Fibroblast of lung (primary cell): ENCODE measurements around the gene WDR35. TPM values are rescaled to one million over a fixed set of nuclear protein-coding genes. Genes with fewer than 3 reads are reported as not detected.

Source experiments
- DNase-seq, 2 donors: peaks; one replicate each; pipeline versions ENCODE4 v3.0.0 to v3.0.0-alpha.2; 2010; ENCODE audit warnings: low read depth in 2 of 2
- H2AFZ ChIP-seq: 2 replicates; pipeline ENCODE4 v1.5.1; 2012; ENCODE audit warnings: low read length, control low read depth, inconsistent platforms
- H3K27ac ChIP-seq: 2 replicates; pipeline ENCODE4 v1.5.1; 2011; ENCODE audit warnings: low read length, control low read depth; ENCODE audit not compliant: insufficient read depth
- H3K27me3 ChIP-seq: 2 replicates; pipeline ENCODE4 v1.5.1; 2011; ENCODE audit warnings: mild to moderate bottlenecking, low read length; ENCODE audit not compliant: control insufficient read depth, insufficient read depth
- H3K36me3 ChIP-seq: 2 replicates; pipeline ENCODE4 v1.5.1; 2011; ENCODE audit warnings: low read length; ENCODE audit not compliant: control insufficient read depth, insufficient read depth
- H3K4me1 ChIP-seq: 2 replicates; pipeline ENCODE4 v1.5.1; 2011; ENCODE audit warnings: low read length; ENCODE audit not compliant: control insufficient read depth, insufficient read depth; ENCODE audit errors: extremely low read depth
- H3K4me2 ChIP-seq: 2 replicates; pipeline ENCODE4 v1.5.1; 2011; ENCODE audit warnings: low read length, control low read depth; ENCODE audit not compliant: insufficient read depth; ENCODE audit errors: extremely low read depth
- H3K4me3 ChIP-seq, 4 experiments: fragments of 200-600 bp in 1 of 4; sonication (generic) in 1 of 4; replicated peaks in 1 of 4; 2 replicates each; pipeline ENCODE4 v1.5.1; 2011 to 2016; ENCODE audit warnings: low read length in 4 of 4, low read depth in 3 of 4, mild to moderate bottlenecking in 3 of 4, control low read depth in 2 of 4, inconsistent platforms in 1 of 4, mixed read lengths in 1 of 4; ENCODE audit not compliant: insufficient read depth in 1 of 4; ENCODE audit errors: control extremely low read depth in 1 of 4
- H3K79me2 ChIP-seq: 2 replicates; pipeline ENCODE4 v1.5.1; 2012; ENCODE audit warnings: mild to moderate bottlenecking, low read length, inconsistent platforms; ENCODE audit not compliant: control insufficient read depth, insufficient read depth
- H3K9ac ChIP-seq: 2 replicates; pipeline ENCODE4 v1.5.1; 2011; ENCODE audit warnings: mild to moderate bottlenecking, low read length, control low read depth; ENCODE audit not compliant: insufficient read depth
- H3K9me3 ChIP-seq: 2 replicates; pipeline ENCODE4 v1.5.1; 2012; ENCODE audit warnings: low read depth, low read length; ENCODE audit not compliant: control insufficient read depth, insufficient read depth
- H4K20me1 ChIP-seq: 2 replicates; pipeline ENCODE4 v1.5.1; 2011; ENCODE audit warnings: low read length; ENCODE audit not compliant: control insufficient read depth, insufficient read depth; ENCODE audit errors: extremely low read depth
- CTCF ChIP-seq, 2 donors: IDR thresholded peaks in 1 of 2; conservative IDR thresholded peaks in 1 of 2; 1 replicate in 1 of 2; 2 replicates in 1 of 2; pipeline ENCODE4 v1.5.1; 2011 to 2012; ENCODE audit warnings: low read length in 2 of 2, control low read depth in 1 of 2, inconsistent platforms in 1 of 2, low read depth in 1 of 2, mild to moderate bottlenecking in 1 of 2
- EZH2 ChIP-seq: IDR thresholded peaks from 2 replicates; pipeline ENCODE4 v1.5.1; 2012; ENCODE audit warnings: low read length, control low read depth, mild to moderate bottlenecking; ENCODE audit errors: missing control alignments
- polyA plus RNA-seq, 2 donors: library from polyadenylated mRNA; depleted of rRNA in 1 of 2; stranded (reverse) in 1 of 2; unstranded in 1 of 2; fragments of >200 nt; gene quantifications; 2 replicates each; pipeline ENCODE4 v1.2.1, GENCODE V29; 2011 to 2012; ENCODE audit warnings: missing spikeins in 1 of 2
- total RNA-seq: library from RNA; depleted of rRNA; stranded (reverse); fragments of >200 nt; gene quantifications from 2 replicates; pipeline ENCODE4 v1.2.1, GENCODE V29; 2014

The WDR35 gene
- total and polyA plus RNA-seq, 2 donors (not counting 1 experiment from before 2014, with no cell fraction given): 8.3 to 11.6 TPM

- Histone ChIP-seq H3K4me1 (no peaks in the 10 kb centered on the region), H3K27ac (peak overlapping the region; percentile 87), H2AFZ (peak overlapping the region; percentile 96), H3K27me3 (no peaks in the 10 kb centered on the region), H4K20me1 (no peaks in the 10 kb centered on the region), H3K4me3 (peak overlapping the region; percentile 82 to 90 (median 87)), H3K79me2 (no peaks in the 10 kb centered on the region), H3K36me3 (no peaks in the 10 kb centered on the region), H3K4me2 (peak overlapping the region; percentile 93), H3K9ac (peak overlapping the region; percentile 81), H3K9me3 (no peaks in the 10 kb centered on the region)
- TF ChIP-seq CTCF (conservative IDR thresholded peaks at IDR 0.05 in 1 of 2, IDR thresholded peaks at IDR 0.05 in 1 of 2; ENCODE audit: low read depth in 1 of 2, low read length in 2 of 2) (no peak), EZH2 (no peak)
- peak in 1 of 2 donors; percentile 4 for DNase-seq
These were observed 467 bp upstream of the WDR35 start for GRCh38 chr2:19990416-19990728.

- Histone ChIP-seq H3K79me2 (peaks cover 2% of the 10 kb centered on the region), H3K27me3 (no peaks in the 10 kb centered on the region), H3K9ac (peak overlapping the region; percentile 81), H3K27ac (peak overlapping the region; percentile 87), H3K9me3 (no peaks in the 10 kb centered on the region), H4K20me1 (no peaks in the 10 kb centered on the region), H2AFZ (peak overlapping the region; percentile 93), H3K4me1 (no peaks in the 10 kb centered on the region), H3K36me3 (peaks cover 2% of the 10 kb centered on the region), H3K4me2 (peak overlapping the region; percentile 93), H3K4me3 (peak overlapping the region; percentile 82 to 90 (median 87))
- TF ChIP-seq EZH2 (no peak), CTCF (conservative IDR thresholded peaks at IDR 0.05 in 1 of 2, IDR thresholded peaks at IDR 0.05 in 1 of 2; ENCODE audit: low read depth in 1 of 2, low read length in 2 of 2) (no peak)
- DNase-seq: no peak
These were observed 601 bp downstream of the WDR35 start for GRCh38 chr2:19989342-19989666.

GRCh38 chr2:19988600-19988999 lies 1.3 kb downstream of the WDR35 start:
- Histone ChIP-seq H3K27me3 (no peaks in the 10 kb centered on the region), H3K4me1 (no peaks in the 10 kb centered on the region), H3K4me2 (peak overlapping the region; percentile 93), H3K9me3 (no peaks in the 10 kb centered on the region), H3K27ac (no peak overlapping the region), H3K79me2 (peaks cover 2% of the 10 kb centered on the region), H3K36me3 (peaks cover 2% of the 10 kb centered on the region), H2AFZ (no peak overlapping the region), H3K9ac (no peak overlapping the region), H3K4me3 (peak overlapping the region; percentile 82 to 90 (median 87)), H4K20me1 (no peaks in the 10 kb centered on the region)
- TF ChIP-seq EZH2 (no peak), CTCF (conservative IDR thresholded peaks at IDR 0.05 in 1 of 2, IDR thresholded peaks at IDR 0.05 in 1 of 2; ENCODE audit: low read depth in 1 of 2, low read length in 2 of 2) (no peak)
- no peak for DNase-seq
